Stimulated activated CD4-positive, alpha-beta T cell treated with anti-CD3 and anti-CD28 coated beads, Interleukin-15, amount 100 ng/mL, for 24 hours (primary cell): ENCODE measurements around the gene CX3CL1.
"Not testable (repeated sequence)": the region's sequence is repeated elsewhere in the genome, so short reads cannot be mapped to it uniquely, and the experiment has no call there.

Source experiments
- DNase-seq: peaks from one replicate; pipeline ENCODE4 v3.0.0-alpha.2; 2020

CX3CL1 gene

GRCh38 chr16:57383276-57384247 is 11.3 kb downstream of the CX3CL1 start:
- no peak for DNase-seq

DNA sequence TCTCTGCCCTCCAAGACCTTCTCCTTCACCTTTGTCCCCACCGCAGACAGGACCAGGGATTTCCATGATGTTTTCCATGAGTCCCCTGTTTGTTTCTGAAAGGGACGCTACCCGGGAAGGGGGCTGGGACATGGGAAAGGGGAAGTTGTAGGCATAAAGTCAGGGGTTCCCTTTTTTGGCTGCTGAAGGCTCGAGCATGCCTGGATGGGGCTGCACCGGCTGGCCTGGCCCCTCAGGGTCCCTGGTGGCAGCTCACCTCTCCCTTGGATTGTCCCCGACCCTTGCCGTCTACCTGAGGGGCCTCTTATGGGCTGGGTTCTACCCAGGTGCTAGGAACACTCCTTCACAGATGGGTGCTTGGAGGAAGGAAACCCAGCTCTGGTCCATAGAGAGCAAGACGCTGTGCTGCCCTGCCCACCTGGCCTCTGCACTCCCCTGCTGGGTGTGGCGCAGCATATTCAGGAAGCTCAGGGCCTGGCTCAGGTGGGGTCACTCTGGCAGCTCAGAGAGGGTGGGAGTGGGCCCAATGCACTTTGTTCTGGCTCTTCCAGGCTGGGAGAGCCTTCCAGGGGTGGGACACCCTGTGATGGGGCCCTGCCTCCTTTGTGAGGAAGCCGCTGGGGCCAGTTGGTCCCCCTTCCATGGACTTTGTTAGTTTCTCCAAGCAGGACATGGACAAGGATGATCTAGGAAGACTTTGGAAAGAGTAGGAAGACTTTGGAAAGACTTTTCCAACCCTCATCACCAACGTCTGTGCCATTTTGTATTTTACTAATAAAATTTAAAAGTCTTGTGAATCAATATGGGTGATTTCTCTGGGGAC is 12.2 kb downstream of the CX3CL1 start:
- DNase-seq = no peak

- DNase-seq = no peak
Observed at GRCh38 chr16:57385083-57385482, 12.8 kb downstream of the CX3CL1 start.

DNA sequence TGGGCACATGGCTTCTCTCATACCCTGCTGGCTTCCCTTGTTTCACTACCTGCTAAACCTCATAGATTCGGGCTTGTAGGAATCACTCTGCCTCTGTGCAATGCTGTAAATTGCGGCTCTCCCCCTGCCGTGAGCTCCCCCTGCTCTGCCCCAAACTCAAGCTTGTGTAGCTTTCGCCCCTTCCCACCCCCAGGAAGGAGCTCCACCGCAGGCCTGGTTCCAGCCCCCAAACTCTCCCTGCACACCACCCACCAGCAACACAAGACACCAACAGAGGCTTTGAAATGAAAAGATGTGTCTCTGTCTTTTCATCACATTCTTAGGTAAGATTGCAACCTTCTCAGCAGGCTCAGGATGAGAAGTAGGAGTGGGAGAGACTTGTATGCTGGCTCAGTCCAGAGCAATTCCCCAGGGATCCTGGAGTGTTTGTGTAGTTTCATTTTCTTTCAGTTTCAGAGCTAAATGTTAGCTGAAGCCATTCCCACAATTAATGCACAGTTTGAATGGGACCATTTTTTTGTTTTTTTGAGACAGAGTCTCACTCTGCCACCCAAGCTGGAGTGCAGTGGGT is 14.2 kb downstream of the CX3CL1 start:
- DNase-seq = no peak

- DNase-seq = no peak
Observed at GRCh38 chr16:57387598-57388354, 15.5 kb downstream of the CX3CL1 start.

GRCh38 chr16:57388359-57389086 is 16.2 kb downstream of the CX3CL1 start:
- DNase-seq = no peak

GRCh38 chr16:57389087-57389468 is 16.8 kb downstream of the CX3CL1 start:
- no peak for DNase-seq

DNA sequence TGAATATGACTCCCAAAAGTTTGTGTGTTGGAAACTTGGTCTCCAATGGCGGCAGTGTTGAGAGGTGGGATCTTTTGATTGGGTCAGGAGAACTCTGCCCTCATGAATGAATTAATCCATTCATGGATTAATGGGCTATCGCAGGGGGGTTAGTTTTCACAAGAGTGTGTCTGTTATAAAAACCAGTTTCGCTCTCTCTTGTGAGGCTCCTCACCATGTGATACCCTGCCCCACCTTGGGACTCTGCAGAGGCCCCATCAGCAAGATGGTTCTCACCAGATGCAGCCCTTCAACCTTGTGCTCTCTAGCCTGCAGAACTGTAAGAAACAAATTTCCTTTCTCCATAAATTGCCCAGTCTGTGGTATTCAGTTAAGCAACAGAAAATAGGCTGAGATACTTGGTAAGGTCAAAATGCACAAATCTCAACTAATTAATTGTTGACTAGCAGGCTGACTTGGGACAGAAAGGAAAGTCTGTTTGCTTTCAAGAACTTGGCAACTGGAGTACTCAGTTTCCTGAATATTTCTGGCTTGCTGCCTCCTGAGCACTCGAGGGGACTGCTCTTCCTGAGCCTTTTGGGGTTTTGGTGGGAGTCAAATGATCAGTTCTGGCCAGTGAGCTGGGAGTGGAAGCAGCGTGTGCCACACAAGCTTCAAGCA is 18.5 kb downstream of the CX3CL1 start:
- DNase-seq = no peak

DNA sequence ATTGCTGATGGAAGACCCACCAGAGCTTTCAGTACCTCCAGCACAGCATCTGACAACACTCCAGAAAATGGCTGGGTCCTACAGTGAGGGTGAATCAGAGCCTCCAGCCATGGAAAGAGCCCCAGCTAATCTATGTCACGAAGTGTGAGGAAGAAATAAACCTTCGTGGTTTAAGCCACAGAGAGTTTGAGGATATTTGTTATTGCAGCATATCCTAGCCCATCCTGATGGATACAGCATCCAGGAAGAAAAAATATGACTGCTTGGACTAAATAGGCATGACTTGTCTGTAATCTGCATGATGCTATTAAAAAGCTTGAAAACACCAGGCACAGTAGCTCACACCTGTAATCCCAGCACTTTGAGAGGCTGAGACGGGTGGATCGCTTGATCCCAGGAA is 19.0 kb downstream of the CX3CL1 start:
- no peak for DNase-seq

DNA sequence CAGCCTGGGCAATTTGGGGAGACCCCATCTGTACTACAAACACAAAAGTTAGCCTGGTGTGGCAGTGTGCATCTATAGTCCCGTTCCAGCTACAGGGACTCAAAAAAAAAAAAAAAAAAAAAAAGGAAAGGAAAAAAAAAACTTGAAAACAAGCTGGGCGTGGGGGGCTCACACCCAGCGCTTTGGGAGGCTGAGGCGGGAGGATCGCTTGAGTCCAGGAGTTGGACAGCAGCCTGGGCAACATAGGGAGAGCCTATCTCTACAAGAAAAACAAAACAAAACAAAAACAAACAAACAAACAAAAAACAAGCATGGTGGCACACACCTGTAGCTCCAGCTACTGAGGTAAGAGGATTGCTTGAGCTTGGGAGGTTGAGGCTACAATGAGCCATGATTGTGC is 19.4 kb downstream of the CX3CL1 start:
- DNase-seq = no peak

- DNase-seq = no peak
Observed at GRCh38 chr16:57392694-57393093, 20.4 kb downstream of the CX3CL1 start.

GRCh38 chr16:57394444-57394843 is 22.2 kb downstream of the CX3CL1 start:
- no peak for DNase-seq

DNA sequence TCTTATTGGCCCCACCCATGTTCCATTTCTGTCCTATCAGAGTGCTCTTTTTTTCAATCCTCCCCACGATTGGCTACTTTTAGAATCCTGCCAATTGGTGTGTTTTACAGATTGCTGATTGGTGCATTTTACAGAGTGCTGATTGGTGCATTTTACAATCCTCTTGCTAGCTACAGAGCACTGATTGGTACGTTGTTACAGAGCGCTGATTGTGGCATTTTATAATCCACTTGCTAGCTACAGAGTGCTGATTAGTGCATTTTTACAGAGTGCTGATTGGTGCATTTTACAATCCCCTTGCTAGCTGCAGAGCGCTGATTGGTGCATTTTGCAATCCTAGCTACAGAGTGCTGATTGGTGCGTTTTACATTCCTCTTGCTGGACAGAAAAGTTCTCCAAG is 22.7 kb downstream of the CX3CL1 start:
- no peak for DNase-seq

GRCh38 chr16:57396786-57397185 is 24.5 kb downstream of the CX3CL1 start:
- DNase-seq = no peak

- DNase-seq = not testable (repeated sequence)
Observed at GRCh38 chr16:57397493-57397892, 25.2 kb downstream of the CX3CL1 start.

- DNase-seq = no peak
Observed at GRCh38 chr16:57401943-57402640, 29.8 kb downstream of the CX3CL1 start.

GRCh38 chr16:57403965-57404817 is 31.9 kb downstream of the CX3CL1 start, which contains the start of gene CCL17:
TSS of gene CCL17 (plus strand) at chr16:57404767. CDS start at chr16:57413933, 9,166 bp downstream.
- DNase-seq = no peak

- no peak for DNase-seq
Observed at GRCh38 chr16:57405097-57405496, 32.8 kb downstream of the CX3CL1 start.

DNA sequence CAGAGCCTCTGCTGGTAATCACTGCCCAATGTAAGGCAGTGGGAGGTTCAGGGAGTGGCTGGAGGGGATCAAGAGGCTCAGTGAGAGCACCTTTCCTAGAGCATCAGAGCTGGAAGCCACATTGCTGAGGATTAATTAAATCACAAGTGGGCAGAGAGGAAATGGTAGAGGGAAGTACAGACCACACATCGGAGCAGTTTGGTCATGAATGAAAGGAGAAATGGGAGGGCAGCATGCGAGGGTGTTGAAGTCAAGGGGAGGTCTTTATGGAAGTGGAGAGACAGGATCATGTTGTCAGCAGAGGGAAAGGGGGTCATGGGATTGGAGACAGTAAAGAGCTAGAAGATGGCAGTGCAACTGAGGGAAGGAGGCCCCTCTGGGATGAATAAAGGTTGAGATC is 34.6 kb downstream of the CX3CL1 start:
- no peak for DNase-seq
